ENCODE data around the gene LGALS3BP. TPM values are rescaled to one million over a fixed set of nuclear protein-coding genes. Genes with fewer than 3 reads are reported as not detected.
"Not testable (repeated sequence)": the region's sequence is repeated elsewhere in the genome, so short reads cannot be mapped to it uniquely, and the experiment has no call there.

The LGALS3BP gene
- polyA plus RNA-seq (ENCODE audit: insufficient read length): 45.4 TPM

GRCh38 chr17:78979780-78980623, at the start of gene LGALS3BP:
LGALS3BP (minus strand) TSS chr17:78979923; CDS start chr17:78977191, 2,732 bp downstream.
- DNase-seq (ENCODE audit: low read depth): peak; percentile 58

- no peak for DNase-seq (ENCODE audit: low read depth)
These were observed 49.0 kb upstream of the LGALS3BP start for GRCh38 chr17:79028496-79029326.

GRCh38 chr17:79027925-79028491, 48.3 kb upstream of the LGALS3BP start:
- DNase-seq (ENCODE audit: low read depth): no peak

GRCh38 chr17:79027274-79027924, 47.7 kb upstream of the LGALS3BP start:
- DNase-seq (ENCODE audit: low read depth): no peak

- DNase-seq (ENCODE audit: low read depth): no peak
These were observed 46.9 kb upstream of the LGALS3BP start for GRCh38 chr17:79026376-79027273.

- no peak for DNase-seq (ENCODE audit: low read depth)
These were observed 45.4 kb upstream of the LGALS3BP start for GRCh38 chr17:79024901-79025737.

- DNase-seq (ENCODE audit: low read depth): no peak
These were observed 44.4 kb upstream of the LGALS3BP start, which contains the start of gene C1QTNF1 for GRCh38 chr17:79023886-79024771. C1QTNF1 (plus strand) TSS chr17:79024169; CDS start chr17:79043969, 19,800 bp downstream.

GRCh38 chr17:79023180-79023705, 43.5 kb upstream of the LGALS3BP start:
- no peak for DNase-seq (ENCODE audit: low read depth)

GRCh38 chr17:79022507-79022991, 42.8 kb upstream of the LGALS3BP start:
- DNase-seq (ENCODE audit: low read depth): no peak

- DNase-seq (ENCODE audit: low read depth): not testable (repeated sequence)
These were observed 42.2 kb upstream of the LGALS3BP start for GRCh38 chr17:79021929-79022328.

GRCh38 chr17:79020631-79021301, 41.0 kb upstream of the LGALS3BP start:
- no peak for DNase-seq (ENCODE audit: low read depth)

GRCh38 chr17:79019632-79020584, 40.2 kb upstream of the LGALS3BP start:
- DNase-seq (ENCODE audit: low read depth): no peak

GRCh38 chr17:79019261-79019631, 39.5 kb upstream of the LGALS3BP start:
- DNase-seq (ENCODE audit: low read depth): no peak

- DNase-seq (ENCODE audit: low read depth): no peak
These were observed 38.6 kb upstream of the LGALS3BP start for GRCh38 chr17:79018370-79018695.

GRCh38 chr17:79017546-79018369, 38.0 kb upstream of the LGALS3BP start:
- DNase-seq (ENCODE audit: low read depth): no peak
